HG03565 (cell line): ENCODE results near the gene CDH15.
"Not testable (repeated sequence)": the region's sequence is repeated elsewhere in the genome, so short reads cannot be mapped to it uniquely, and the experiment has no call there.

Experiments
- ATAC-seq: cut with Tn5 transposase; IDR thresholded peaks from one replicate; pipeline ENCODE4 v1.9.1; 2021; ENCODE audit warnings: mild to moderate bottlenecking, moderate library complexity; ENCODE audit not compliant: unreplicated experiment

The CDH15 gene

GRCh38 chr16:89172171-89172527 is 601 bp downstream of the CDH15 start:
- no peak for ATAC-seq

GRCh38 chr16:89172528-89173173 is 1.1 kb downstream of the CDH15 start:
- ATAC-seq = no peak

- ATAC-seq = no peak
Measured at GRCh38 chr16:89173174-89173921, 1.8 kb downstream of the CDH15 start.

- no peak for ATAC-seq
Measured at GRCh38 chr16:89174055-89174827, 2.7 kb downstream of the CDH15 start.

- ATAC-seq = no peak
Measured at GRCh38 chr16:89174877-89175276, 3.3 kb downstream of the CDH15 start.

GRCh38 chr16:89175280-89176146 is 4.0 kb downstream of the CDH15 start:
- no peak for ATAC-seq

- no peak for ATAC-seq
Measured at GRCh38 chr16:89176147-89176690, 4.7 kb downstream of the CDH15 start.

GRCh38 chr16:89176717-89177116 is 5.2 kb downstream of the CDH15 start:
- ATAC-seq = no peak

GRCh38 chr16:89177501-89177900 is 6.0 kb downstream of the CDH15 start:
- no peak for ATAC-seq

- no peak for ATAC-seq
Measured at GRCh38 chr16:89178453-89179147, 7.1 kb downstream of the CDH15 start.

GRCh38 chr16:89179148-89179484 is 7.6 kb downstream of the CDH15 start:
- no peak for ATAC-seq

GRCh38 chr16:89179656-89180315 is 8.2 kb downstream of the CDH15 start:
- no peak for ATAC-seq

- no peak for ATAC-seq
Measured at GRCh38 chr16:89183463-89183862, 11.9 kb downstream of the CDH15 start.

GRCh38 chr16:89183975-89184676 is 12.6 kb downstream of the CDH15 start:
- no peak for ATAC-seq

- no peak for ATAC-seq
Measured at GRCh38 chr16:89184677-89184932, 13.1 kb downstream of the CDH15 start.

GRCh38 chr16:89184933-89185794 is 13.6 kb downstream of the CDH15 start:
- no peak for ATAC-seq

GRCh38 chr16:89185887-89186592 is 14.5 kb downstream of the CDH15 start:
- not testable (repeated sequence) for ATAC-seq

- ATAC-seq = not testable (repeated sequence)
Measured at GRCh38 chr16:89186593-89187031, 15.1 kb downstream of the CDH15 start.
